Mesothelial cell of epicardium (in vitro differentiated cells): ENCODE data around the gene LCE1F. TPM values are rescaled to one million over a fixed set of nuclear protein-coding genes. Genes with fewer than 3 reads are reported as not detected.

ENCODE experiments used
- DNase-seq, 2 experiments: peaks; one replicate each; pipeline ENCODE4 v3.0.0; 2021; ENCODE audit warnings: low spot score in 2 of 2; ENCODE audit not compliant: unreplicated experiment in 2 of 2
- H3K27ac Mint-ChIP-seq: 2 replicates; pipeline ENCODE4 v1.8.0; 2021; ENCODE audit warnings: mixed read lengths
- H3K27me3 Mint-ChIP-seq: 2 replicates; pipeline ENCODE4 v1.8.0; 2021; ENCODE audit warnings: low read depth, mixed read lengths
- H3K36me3 Mint-ChIP-seq: 2 replicates; pipeline ENCODE4 v1.8.0; 2021; ENCODE audit warnings: mixed read lengths
- H3K4me1 Mint-ChIP-seq: 2 replicates; pipeline ENCODE4 v1.8.0; 2021; ENCODE audit warnings: mixed read lengths
- H3K4me3 Mint-ChIP-seq: 2 replicates; pipeline ENCODE4 v1.8.0; 2021; ENCODE audit warnings: mild to moderate bottlenecking, moderate library complexity, mixed read lengths
- H3K9me3 Mint-ChIP-seq: 2 replicates; pipeline ENCODE4 v1.8.0; 2021; ENCODE audit warnings: mixed read lengths
- total RNA-seq: library from RNA; stranded (reverse); gene quantifications from 3 replicates; pipeline ENCODE4 v1.2.1, GENCODE V29; 2021
- TF ChIP-seq, protein P1 (sequence below): fragments of 200-600 bp; sonication (generic); IDR thresholded peaks from one replicate; pipeline ENCODE4 v1.5.0; 2021; ENCODE audit warnings: antibody characterized with exemption; ENCODE audit not compliant: unreplicated experiment

The LCE1F gene
- total RNA-seq, 1 donor from 2014 or later: not detected

DNA sequence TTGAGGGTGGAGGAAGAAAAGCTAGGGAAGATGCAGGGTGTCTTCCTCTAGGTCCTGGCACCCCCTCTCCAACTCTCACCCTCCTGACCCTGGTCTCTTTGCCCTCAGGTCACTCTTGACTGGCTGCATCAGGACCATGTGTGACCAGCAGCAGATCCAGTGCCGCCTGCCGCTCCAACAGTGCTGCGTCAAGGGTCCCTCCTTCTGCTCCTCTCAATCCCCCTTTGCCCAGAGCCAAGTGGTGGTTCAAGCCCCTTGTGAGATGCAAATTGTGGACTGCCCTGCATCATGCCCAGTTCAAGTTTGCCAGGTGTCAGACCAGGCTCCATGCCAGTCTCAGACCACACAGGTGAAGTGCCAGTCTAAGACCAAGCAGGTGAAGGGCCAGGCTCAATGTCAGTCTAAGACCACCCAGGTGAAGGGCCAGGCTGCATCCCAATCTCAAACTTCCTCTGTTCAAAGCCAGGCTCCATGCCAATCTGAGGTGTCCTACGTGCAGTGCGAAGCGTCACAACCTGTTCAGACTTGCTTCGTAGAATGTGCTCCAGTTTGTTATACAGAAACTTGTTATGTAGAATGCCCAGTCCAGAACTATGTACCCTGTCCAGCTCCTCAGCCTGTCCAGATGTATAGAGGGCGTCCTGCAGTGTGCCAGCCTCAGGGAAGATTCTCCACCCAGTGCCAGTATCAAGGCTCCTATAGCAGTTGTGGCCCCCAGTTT, 15.3 kb upstream of the LCE1F start:
- H3K36me3 Mint-ChIP-seq: no peaks in the 10 kb centered on the region
- H3K4me3 Mint-ChIP-seq: no peak overlapping the region
- peaks cover 64% of the 10 kb centered on the region for H3K9me3 Mint-ChIP-seq
- no peaks in the 10 kb centered on the region for H3K4me1 Mint-ChIP-seq
- H3K27ac Mint-ChIP-seq: no peak overlapping the region
- TF ChIP-seq, protein P1, sequence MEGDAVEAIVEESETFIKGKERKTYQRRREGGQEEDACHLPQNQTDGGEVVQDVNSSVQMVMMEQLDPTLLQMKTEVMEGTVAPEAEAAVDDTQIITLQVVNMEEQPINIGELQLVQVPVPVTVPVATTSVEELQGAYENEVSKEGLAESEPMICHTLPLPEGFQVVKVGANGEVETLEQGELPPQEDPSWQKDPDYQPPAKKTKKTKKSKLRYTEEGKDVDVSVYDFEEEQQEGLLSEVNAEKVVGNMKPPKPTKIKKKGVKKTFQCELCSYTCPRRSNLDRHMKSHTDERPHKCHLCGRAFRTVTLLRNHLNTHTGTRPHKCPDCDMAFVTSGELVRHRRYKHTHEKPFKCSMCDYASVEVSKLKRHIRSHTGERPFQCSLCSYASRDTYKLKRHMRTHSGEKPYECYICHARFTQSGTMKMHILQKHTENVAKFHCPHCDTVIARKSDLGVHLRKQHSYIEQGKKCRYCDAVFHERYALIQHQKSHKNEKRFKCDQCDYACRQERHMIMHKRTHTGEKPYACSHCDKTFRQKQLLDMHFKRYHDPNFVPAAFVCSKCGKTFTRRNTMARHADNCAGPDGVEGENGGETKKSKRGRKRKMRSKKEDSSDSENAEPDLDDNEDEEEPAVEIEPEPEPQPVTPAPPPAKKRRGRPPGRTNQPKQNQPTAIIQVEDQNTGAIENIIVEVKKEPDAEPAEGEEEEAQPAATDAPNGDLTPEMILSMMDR: no peak
- H3K27me3 Mint-ChIP-seq: no peaks in the 10 kb centered on the region
- DNase-seq: no peak

DNA sequence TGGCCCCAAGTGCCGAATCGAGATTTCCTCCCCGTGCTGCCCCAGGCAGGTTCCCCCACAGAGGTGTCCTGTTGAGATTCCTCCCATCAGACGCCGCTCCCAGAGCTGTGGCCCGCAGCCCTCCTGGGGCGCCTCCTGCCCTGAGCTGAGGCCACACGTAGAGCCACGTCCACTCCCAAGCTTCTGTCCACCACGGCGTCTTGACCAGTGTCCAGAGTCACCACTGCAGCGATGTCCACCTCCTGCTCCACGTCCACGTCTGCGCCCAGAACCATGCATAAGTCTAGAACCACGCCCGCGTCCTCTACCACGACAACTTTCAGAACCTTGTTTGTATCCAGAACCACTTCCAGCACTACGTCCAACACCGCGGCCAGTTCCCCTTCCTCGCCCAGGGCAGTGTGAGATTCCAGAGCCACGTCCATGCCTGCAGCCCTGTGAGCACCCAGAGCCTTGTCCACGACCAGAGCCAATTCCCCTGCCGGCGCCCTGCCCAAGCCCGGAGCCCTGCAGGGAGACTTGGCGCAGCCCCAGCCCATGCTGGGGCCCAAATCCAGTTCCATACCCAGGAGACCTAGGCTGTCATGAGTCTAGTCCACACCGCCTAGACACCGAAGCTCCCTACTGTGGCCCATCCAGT, 14.3 kb upstream of the LCE1F start:
- H3K4me1 Mint-ChIP-seq: no peaks in the 10 kb centered on the region
- H3K9me3 Mint-ChIP-seq: peaks cover 59% of the 10 kb centered on the region
- TF ChIP-seq, protein P1: no peak
- DNase-seq: no peak
- no peaks in the 10 kb centered on the region for H3K27me3 Mint-ChIP-seq
- H3K36me3 Mint-ChIP-seq: no peaks in the 10 kb centered on the region
- H3K4me3 Mint-ChIP-seq: no peak overlapping the region
- H3K27ac Mint-ChIP-seq: no peak overlapping the region

DNA sequence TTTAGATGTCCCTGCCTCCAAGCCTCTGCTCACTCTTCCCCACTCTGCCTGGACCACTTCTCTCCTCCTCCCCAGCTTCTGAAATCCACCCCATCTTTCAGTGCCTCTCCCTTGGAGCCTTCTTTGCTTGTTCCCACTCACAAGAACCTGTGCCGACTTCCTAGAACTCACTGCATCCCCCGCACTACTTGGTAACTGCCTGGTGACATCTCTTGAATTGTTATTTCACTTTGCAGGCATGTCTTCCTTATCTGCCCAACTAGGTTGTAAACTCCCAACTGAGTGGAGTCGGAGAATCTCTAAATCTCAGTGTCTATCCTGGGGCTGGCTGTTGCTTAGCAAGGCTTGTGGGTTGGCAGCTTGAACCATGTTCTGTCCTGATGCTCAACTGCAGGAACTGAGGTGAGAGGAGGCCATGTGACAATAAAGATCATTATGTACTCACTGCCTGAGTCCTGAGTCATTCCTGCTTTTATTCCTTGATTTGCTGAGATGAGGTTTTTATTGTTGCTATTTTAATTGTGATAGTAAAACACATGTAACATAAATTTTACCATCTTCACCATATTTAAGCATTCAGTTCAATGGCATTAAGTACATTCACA, 13.2 kb upstream of the LCE1F start:
- Mint-ChIP-seq H3K4me3 (no peak overlapping the region), H3K4me1 (no peaks in the 10 kb centered on the region), H3K27me3 (no peaks in the 10 kb centered on the region), H3K9me3 (peaks cover 63% of the 10 kb centered on the region), H3K27ac (no peak overlapping the region), H3K36me3 (no peaks in the 10 kb centered on the region)
- TF ChIP-seq, protein P1: no peak
- DNase-seq: no peak

DNA sequence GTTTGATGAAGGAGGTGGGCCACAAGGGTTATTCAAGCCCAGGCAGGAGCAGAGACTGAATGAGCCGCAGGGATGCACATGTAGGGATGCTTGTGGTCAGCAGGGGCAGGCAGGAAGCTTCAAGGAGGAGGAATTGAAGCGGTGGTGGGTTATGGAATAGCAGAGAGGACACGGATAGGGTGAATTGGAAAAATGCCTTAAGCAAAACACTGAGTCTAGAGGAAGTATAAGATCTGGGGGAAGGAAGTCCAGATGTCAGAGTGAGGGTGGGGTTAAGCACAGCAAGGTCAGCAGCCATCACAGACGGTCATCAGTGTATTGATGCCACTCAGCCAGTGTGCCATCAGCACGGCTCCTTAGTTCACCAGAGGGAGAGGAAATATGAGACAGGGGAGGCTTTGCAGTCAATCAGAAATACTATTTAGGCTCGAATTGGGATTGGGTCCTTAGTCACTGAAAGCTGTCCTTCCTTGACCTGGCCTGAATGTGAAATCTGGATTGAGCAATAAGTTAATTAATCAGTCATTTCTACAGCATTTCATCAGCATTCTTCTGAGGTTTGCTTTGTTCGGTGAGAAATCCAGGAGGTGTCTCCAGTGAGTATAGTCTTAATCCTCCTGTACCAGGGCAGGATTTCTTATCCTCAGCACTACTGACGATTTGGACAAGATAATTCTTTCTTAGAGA, 6.0 kb upstream of the LCE1F start:
- Mint-ChIP-seq H3K27ac (no peak overlapping the region), H3K36me3 (no peaks in the 10 kb centered on the region), H3K27me3 (no peaks in the 10 kb centered on the region), H3K9me3 (peaks cover 73% of the 10 kb centered on the region), H3K4me1 (no peaks in the 10 kb centered on the region), H3K4me3 (no peak overlapping the region)
- TF ChIP-seq, protein P1: no peak
- DNase-seq: no peak

DNA sequence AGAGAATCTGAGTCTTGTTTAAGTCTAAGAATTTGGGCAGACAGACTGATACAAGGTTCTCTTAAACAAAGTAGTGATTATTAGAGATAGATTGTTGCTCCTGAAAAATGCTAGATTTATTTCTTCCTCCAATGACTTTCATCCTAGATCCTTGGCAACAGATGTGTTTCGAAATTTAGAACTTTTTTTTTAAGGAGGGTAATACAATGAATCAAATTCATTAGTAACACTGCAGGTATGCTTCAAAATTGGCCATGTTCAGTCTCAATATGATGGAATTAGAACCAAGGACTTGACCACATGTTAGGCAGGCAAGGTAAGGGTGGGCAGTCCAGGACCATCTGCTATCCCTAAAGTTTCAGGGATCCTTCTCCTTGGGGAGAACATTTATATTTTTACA, 4.5 kb upstream of the LCE1F start:
- no peak overlapping the region for H3K4me3 Mint-ChIP-seq
- peaks cover 79% of the 10 kb centered on the region for H3K9me3 Mint-ChIP-seq
- peaks cover 1% of the 10 kb centered on the region for H3K36me3 Mint-ChIP-seq

More for the DNA sequence above, 4.5 kb upstream of the LCE1F start:
- Mint-ChIP-seq H3K4me1 (no peaks in the 10 kb centered on the region), H3K27ac (no peak overlapping the region), H3K27me3 (no peaks in the 10 kb centered on the region)
- DNase-seq: no peak
- TF ChIP-seq, protein P1: no peak
